AG09309 (cell line): ENCODE data around the gene SREBF1.

Source experiments
- DNase-seq: peaks from one replicate; pipeline ENCODE4 v3.0.0-alpha.2; 2010; ENCODE audit warnings: low read depth
- H3K4me3 ChIP-seq: 2 replicates; pipeline ENCODE4 v1.5.1; 2011; ENCODE audit warnings: mild to moderate bottlenecking, low read depth, low read length, moderate library complexity; ENCODE audit not compliant: control insufficient read depth
- TF ChIP-seq, protein P1 (sequence below): IDR thresholded peaks from 2 replicates; pipeline ENCODE4 v1.5.1; 2011; ENCODE audit warnings: mild to moderate bottlenecking, low read depth, low read length, inconsistent platforms; ENCODE audit not compliant: insufficient read depth, control insufficient read depth; ENCODE audit errors: missing control alignments

The SREBF1 gene

DNA sequence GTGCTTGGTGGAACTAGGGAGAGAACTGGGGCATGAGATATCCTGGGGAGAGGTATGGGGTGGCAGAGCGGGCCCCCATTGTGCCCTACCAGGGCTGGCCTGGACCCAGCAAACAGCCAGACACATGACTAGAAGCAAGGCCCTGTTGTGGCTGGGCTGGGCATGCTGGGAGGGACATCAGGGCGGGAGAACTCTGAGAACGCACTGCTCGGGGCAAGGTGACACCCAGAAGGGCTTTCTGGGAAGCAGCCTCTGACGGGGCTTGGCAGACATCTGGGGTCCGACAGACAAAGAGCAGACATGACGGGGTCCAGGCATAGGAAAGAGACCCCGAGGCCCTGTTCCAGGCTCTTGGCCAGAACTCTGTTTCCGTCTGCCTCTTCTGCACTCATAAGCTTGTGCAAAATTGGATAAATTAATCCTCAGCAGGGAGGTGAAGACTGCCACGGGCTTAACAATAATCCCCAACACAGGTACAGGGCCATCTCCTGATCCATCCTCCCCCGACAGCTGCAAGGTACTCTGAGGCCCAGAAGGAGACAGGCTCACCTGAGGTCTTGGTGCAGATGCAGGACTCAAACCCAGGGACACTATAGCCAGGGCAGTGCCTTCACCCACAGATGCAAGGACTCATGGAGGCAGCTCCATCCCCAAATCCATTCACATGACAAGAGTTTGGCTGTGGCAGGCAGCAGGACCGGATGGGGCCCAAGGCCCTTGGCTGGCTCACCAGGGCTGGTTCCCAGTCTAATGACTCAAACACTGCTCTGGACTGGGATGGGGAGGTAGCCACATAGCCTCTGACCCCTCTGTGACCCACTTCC lies 5.4 kb downstream of the SREBF1 start:
- H3K4me3 ChIP-seq = no peak overlapping the region
- no peak for DNase-seq
- TF ChIP-seq, protein P1, sequence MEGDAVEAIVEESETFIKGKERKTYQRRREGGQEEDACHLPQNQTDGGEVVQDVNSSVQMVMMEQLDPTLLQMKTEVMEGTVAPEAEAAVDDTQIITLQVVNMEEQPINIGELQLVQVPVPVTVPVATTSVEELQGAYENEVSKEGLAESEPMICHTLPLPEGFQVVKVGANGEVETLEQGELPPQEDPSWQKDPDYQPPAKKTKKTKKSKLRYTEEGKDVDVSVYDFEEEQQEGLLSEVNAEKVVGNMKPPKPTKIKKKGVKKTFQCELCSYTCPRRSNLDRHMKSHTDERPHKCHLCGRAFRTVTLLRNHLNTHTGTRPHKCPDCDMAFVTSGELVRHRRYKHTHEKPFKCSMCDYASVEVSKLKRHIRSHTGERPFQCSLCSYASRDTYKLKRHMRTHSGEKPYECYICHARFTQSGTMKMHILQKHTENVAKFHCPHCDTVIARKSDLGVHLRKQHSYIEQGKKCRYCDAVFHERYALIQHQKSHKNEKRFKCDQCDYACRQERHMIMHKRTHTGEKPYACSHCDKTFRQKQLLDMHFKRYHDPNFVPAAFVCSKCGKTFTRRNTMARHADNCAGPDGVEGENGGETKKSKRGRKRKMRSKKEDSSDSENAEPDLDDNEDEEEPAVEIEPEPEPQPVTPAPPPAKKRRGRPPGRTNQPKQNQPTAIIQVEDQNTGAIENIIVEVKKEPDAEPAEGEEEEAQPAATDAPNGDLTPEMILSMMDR = no peak

- DNase-seq = no peak
- TF ChIP-seq, protein P1 = no peak
- H3K4me3 ChIP-seq = no peak overlapping the region
Observed at GRCh38 chr17:17830740-17831207, 6.0 kb downstream of the SREBF1 start.

DNA sequence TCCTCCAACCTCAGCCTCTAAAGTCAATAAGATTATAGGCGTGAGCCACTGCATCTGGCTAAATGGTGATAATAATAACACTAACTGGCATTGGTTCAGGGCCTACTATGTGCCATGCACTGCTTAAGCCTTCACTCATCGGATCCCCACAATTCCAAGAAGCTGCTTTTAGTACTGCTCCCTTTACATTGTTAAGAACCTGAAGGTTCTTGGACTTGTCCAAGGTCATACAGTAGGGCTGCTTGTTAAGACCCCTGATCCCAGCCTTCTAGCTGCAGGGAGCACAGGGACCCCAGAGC lies 6.6 kb downstream of the SREBF1 start:
- TF ChIP-seq, protein P1 = no peak
- H3K4me3 ChIP-seq = no peak overlapping the region
- no peak for DNase-seq

- H3K4me3 ChIP-seq = no peak overlapping the region
- TF ChIP-seq, protein P1 = no peak
- DNase-seq = no peak
Observed at GRCh38 chr17:17827826-17828621, 8.8 kb downstream of the SREBF1 start.

DNA sequence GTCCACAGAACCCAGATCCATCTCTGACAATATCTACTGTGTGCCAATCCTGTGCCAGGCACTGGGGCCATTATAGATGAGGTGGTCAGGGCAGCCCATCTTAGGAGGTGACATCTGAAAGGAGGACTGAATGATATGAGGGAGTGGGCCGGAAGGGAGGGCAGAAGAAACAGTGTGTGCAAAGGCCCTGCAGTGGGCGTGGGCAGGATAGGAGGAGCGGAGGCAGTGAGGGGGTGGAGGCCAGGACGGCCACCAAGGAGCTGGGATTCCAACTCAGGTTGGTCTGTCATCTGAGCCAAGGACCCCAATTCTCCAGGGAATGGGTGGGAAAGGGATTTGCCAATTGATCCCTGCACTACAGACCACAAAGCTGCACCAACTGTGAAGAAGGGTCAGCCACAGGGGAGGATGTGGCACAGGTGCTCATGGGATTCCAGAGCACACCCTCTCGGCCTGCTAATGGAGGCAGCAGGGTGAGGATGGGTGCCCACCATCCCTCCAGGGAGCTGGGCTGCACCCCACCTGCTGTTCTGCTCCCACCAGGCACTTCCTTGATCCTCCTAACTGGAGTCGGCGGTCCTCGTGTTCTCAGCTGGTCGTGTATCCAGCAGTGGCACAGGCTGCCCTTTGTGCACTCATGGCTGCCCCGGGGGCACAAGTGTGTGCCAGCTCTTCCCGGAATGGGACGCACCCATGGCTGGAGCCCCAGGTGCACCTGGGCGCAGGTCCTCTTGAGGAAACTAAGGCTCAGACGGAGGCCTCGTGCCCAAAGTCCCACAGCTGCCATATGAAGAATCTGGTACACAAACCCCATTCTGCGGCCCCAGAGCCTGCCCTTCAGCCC lies 9.6 kb downstream of the SREBF1 start:
- DNase-seq = no peak
- H3K4me3 ChIP-seq = no peak overlapping the region
- TF ChIP-seq, protein P1 = no peak

- no peak for DNase-seq
Observed at GRCh38 chr17:17826342-17826713, 10.5 kb downstream of the SREBF1 start.

More at GRCh38 chr17:17826342-17826713, 10.5 kb downstream of the SREBF1 start:
- TF ChIP-seq, protein P1 = no peak
- H3K4me3 ChIP-seq = no peak overlapping the region
